Effector memory CD4-positive, alpha-beta T cell (primary cell): ENCODE results near the gene LILRA6.
"Not testable (repeated sequence)": the region's sequence is repeated elsewhere in the genome, so short reads cannot be mapped to it uniquely, and the experiment has no call there.

Experiments used
- DNase-seq, 3 donors: peaks; one replicate each; pipeline ENCODE4 v3.0.0-alpha.2; 2020
- H3K27ac ChIP-seq: 2 replicates; pipeline ENCODE4 v1.7.0; 2013; ENCODE audit warnings: mild to moderate bottlenecking, low read length, moderate library complexity; ENCODE audit not compliant: insufficient read depth, poor library complexity, severe bottlenecking
- H3K27me3 ChIP-seq: replicated peaks from 2 replicates; pipeline ENCODE4 v1.7.0; 2013; ENCODE audit warnings: mild to moderate bottlenecking, low read length; ENCODE audit not compliant: insufficient read depth, control insufficient read depth, poor library complexity, severe bottlenecking
- H3K36me3 ChIP-seq: 2 replicates; pipeline ENCODE4 v1.7.0; 2013; ENCODE audit warnings: mild to moderate bottlenecking, low read length, moderate library complexity; ENCODE audit not compliant: control insufficient read depth, insufficient read depth
- H3K4me1 ChIP-seq: 2 replicates; pipeline ENCODE4 v1.7.0; 2013; ENCODE audit warnings: low read length, mild to moderate bottlenecking; ENCODE audit not compliant: control insufficient read depth, insufficient read depth, poor library complexity, severe bottlenecking
- H3K4me3 ChIP-seq: 2 replicates; pipeline ENCODE4 v1.7.0; 2013; ENCODE audit warnings: low read length, low read depth, mild to moderate bottlenecking; ENCODE audit not compliant: insufficient read depth, poor library complexity, severe bottlenecking
- H3K9me3 ChIP-seq: 2 replicates; pipeline ENCODE4 v1.7.0; 2013; ENCODE audit warnings: mild to moderate bottlenecking, low read length, moderate library complexity; ENCODE audit not compliant: control insufficient read depth

The LILRA6 gene

GRCh38 chr19:54252845-54253244 is 10.3 kb upstream of the LILRA6 start:
- no peak overlapping the region for H3K27ac ChIP-seq
- H3K9me3 ChIP-seq = no peaks in the 10 kb centered on the region
- no peaks in the 10 kb centered on the region for H3K36me3 ChIP-seq
- H3K4me1 ChIP-seq = peaks cover 5% of the 10 kb centered on the region
- DNase-seq = no peak
- H3K27me3 ChIP-seq = no peaks in the 10 kb centered on the region
- no peak overlapping the region for H3K4me3 ChIP-seq

GRCh38 chr19:54252243-54252642 is 9.7 kb upstream of the LILRA6 start:
- Histone ChIP-seq H3K27ac (no peak overlapping the region), H3K9me3 (no peaks in the 10 kb centered on the region), H3K27me3 (no peaks in the 10 kb centered on the region), H3K4me1 (peaks cover 11% of the 10 kb centered on the region), H3K36me3 (no peaks in the 10 kb centered on the region), H3K4me3 (no peak overlapping the region)
- no peak for DNase-seq

GRCh38 chr19:54248016-54248601 is 5.5 kb upstream of the LILRA6 start:
- H3K4me1 ChIP-seq = peaks cover 11% of the 10 kb centered on the region
- H3K4me3 ChIP-seq = peak overlapping the region; percentile 1
- H3K9me3 ChIP-seq = no peaks in the 10 kb centered on the region
- H3K27ac ChIP-seq = no peak overlapping the region
- DNase-seq = no peak
- no peaks in the 10 kb centered on the region for H3K36me3 ChIP-seq
- H3K27me3 ChIP-seq = no peaks in the 10 kb centered on the region

GRCh38 chr19:54247106-54247930 is 4.7 kb upstream of the LILRA6 start:
- H3K9me3 ChIP-seq = no peaks in the 10 kb centered on the region
- no peaks in the 10 kb centered on the region for H3K27me3 ChIP-seq
- H3K27ac ChIP-seq = no peak overlapping the region
- no peak for DNase-seq
- H3K36me3 ChIP-seq = no peaks in the 10 kb centered on the region
- peak overlapping the region; percentile 1 for H3K4me3 ChIP-seq
- peaks cover 11% of the 10 kb centered on the region for H3K4me1 ChIP-seq

- Histone ChIP-seq H3K27ac (no peak overlapping the region), H3K9me3 (no peaks in the 10 kb centered on the region), H3K4me1 (peaks cover 11% of the 10 kb centered on the region), H3K36me3 (no peaks in the 10 kb centered on the region), H3K27me3 (no peaks in the 10 kb centered on the region), H3K4me3 (no peak overlapping the region)
- no peak for DNase-seq
Measured at GRCh38 chr19:54245936-54246335, 3.3 kb upstream of the LILRA6 start.

- not testable (repeated sequence) for H3K9me3 ChIP-seq, H3K27me3 ChIP-seq, H3K36me3 ChIP-seq, H3K4me3 ChIP-seq, H3K27ac ChIP-seq, DNase-seq
- peaks cover 11% of the 10 kb centered on the region for H3K4me1 ChIP-seq
Measured at GRCh38 chr19:54243809-54244208, 1.2 kb upstream of the LILRA6 start.

- not testable (repeated sequence) for H3K4me3 ChIP-seq, H3K36me3 ChIP-seq, H3K4me1 ChIP-seq, H3K27ac ChIP-seq, H3K27me3 ChIP-seq, DNase-seq, H3K9me3 ChIP-seq
Measured at GRCh38 chr19:54242234-54242633, 356 bp downstream of the LILRA6 start.

- H3K36me3 ChIP-seq = not testable (repeated sequence)
Measured at GRCh38 chr19:54240372-54241336, 1.9 kb downstream of the LILRA6 start.

GRCh38 chr19:54239491-54240371 is 2.9 kb downstream of the LILRA6 start:
- not testable (repeated sequence) for DNase-seq, H3K27ac ChIP-seq, H3K4me3 ChIP-seq, H3K27me3 ChIP-seq, H3K9me3 ChIP-seq, H3K36me3 ChIP-seq, H3K4me1 ChIP-seq

More at GRCh38 chr19:54240372-54241336, 1.9 kb downstream of the LILRA6 start:
- not testable (repeated sequence) for H3K4me1 ChIP-seq, H3K4me3 ChIP-seq, H3K27me3 ChIP-seq, DNase-seq, H3K27ac ChIP-seq, H3K9me3 ChIP-seq
